GM12874 (cell line): ENCODE measurements around the gene ASTN2.

Experiments
- CTCF ChIP-seq: IDR thresholded peaks from 2 replicates; pipeline ENCODE4 v1.5.1; 2011; ENCODE audit warnings: low read depth, mild to moderate bottlenecking, control low read depth, low read length, moderate library complexity; ENCODE audit not compliant: insufficient read depth

The ASTN2 gene

GRCh38 chr9:116687754-116688135, 727.1 kb downstream of the ASTN2 start:
- no peak for TF ChIP-seq CTCF

- TF ChIP-seq CTCF = no peak
Observed at GRCh38 chr9:116687074-116687753, 727.6 kb downstream of the ASTN2 start, which contains the start of gene TRIM32. TRIM32 (plus strand) TSS chr9:116687305; CDS start chr9:116697743, 10,438 bp downstream.

GRCh38 chr9:116686693-116687073, 728.2 kb downstream of the ASTN2 start:
- no peak for TF ChIP-seq CTCF

DNA sequence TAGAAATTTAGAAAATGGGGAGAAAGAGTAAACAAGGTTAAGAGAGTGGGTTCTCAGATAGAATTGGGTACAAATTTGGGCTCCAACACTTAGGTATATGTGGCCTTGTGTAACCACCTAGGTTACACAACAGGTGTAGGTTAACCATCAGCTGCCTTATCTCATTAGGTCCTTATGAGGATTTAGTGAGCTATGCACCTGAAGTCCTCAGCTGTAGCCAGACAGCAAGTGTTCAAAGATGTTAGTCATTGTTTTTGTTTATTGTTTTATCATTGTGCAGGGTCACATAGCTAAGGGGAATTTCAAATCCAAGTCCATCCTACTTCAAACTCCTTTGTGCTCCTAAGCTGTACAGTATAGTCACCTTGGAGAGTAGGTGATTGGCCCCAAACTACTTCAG, 728.7 kb downstream of the ASTN2 start:
- TF ChIP-seq CTCF = no peak

GRCh38 chr9:116685166-116685565, 729.7 kb downstream of the ASTN2 start:
- TF ChIP-seq CTCF = no peak

DNA sequence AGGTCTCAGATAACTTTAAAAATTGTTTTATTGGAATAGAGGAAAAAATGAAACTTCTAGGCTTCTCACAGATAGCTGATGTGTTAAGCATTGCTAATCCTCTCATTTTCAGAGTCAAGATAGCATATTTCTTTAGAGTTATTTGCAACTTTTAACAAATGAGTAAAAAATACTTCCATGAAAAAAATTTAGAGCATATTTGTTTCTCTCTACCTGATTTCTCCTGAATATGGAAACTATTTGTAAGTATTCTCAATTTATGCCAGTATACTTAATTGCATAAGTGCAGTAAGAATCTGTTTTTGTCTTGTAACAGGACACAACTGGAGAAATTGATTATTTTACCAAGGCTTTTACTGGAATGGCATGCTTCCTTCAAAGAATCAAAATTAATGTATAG, 731.3 kb downstream of the ASTN2 start:
- no peak for TF ChIP-seq CTCF

- TF ChIP-seq CTCF = no peak
Observed at GRCh38 chr9:116674210-116674980, 740.5 kb downstream of the ASTN2 start.
